ENCODE measurements around the gene UBB. TPM values are rescaled to one million over a fixed set of nuclear protein-coding genes. Genes with fewer than 3 reads are reported as not detected.

The UBB gene
- polyA plus RNA-seq, 6 donors from 2014 or later: 2,209 to 2,817 (median 2,696) TPM

GRCh38 chr17:16428098-16428882 is 47.4 kb downstream of the UBB start:
- no peak for DNase-seq
- H3K4me1 Mint-ChIP-seq: peaks cover 0 to 3% (median 0%) of the 10 kb centered on the region in 3 donors
- peak; percentile 48 to 51 for ATAC-seq (ENCODE audit: low read depth in 2 of 2)
- H3K27ac Mint-ChIP-seq: peak overlapping the region in 2 of 6 donors; percentile 21 to 37
- no peaks in the 10 kb centered on the region for H3K27me3 Mint-ChIP-seq
- peaks cover 5 to 12% of the 10 kb centered on the region in 2 donors for H3K36me3 Mint-ChIP-seq
- no peaks in the 10 kb centered on the region for H3K9me3 Mint-ChIP-seq
- H3K4me3 Mint-ChIP-seq: no peak overlapping the region

DNA sequence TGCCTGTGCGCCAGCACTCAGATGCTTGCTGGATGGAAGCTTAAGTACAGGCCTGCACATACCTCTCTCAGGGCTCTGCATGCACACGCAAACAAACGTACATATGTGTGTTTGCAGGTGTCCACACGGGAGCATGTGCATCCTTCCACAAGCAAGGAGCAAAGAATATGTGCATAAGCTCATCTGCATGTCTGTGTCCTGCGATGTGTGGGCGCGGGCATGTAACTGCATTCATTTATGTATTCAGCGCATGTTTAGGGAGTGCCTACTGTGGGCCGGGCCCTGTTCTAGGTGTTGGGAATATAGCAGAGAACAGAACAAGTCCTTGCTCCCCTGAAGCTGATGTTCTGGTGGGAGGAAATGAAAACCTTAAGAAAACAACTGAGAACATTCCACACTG is 48.2 kb downstream of the UBB start:
- no peak for ATAC-seq (ENCODE audit: low read depth in 2 of 2)
- H3K9me3 Mint-ChIP-seq: no peaks in the 10 kb centered on the region
- peaks cover 0 to 3% (median 0%) of the 10 kb centered on the region in 3 donors for H3K4me1 Mint-ChIP-seq
- H3K27ac Mint-ChIP-seq: peak overlapping the region in 2 of 6 donors; percentile 8 to 47
- H3K4me3 Mint-ChIP-seq: no peak overlapping the region
- H3K27me3 Mint-ChIP-seq: no peaks in the 10 kb centered on the region
- H3K36me3 Mint-ChIP-seq: peaks cover 5 to 12% of the 10 kb centered on the region in 2 donors
- no peak for DNase-seq

GRCh38 chr17:16430650-16431049 is 49.8 kb downstream of the UBB start:
- H3K4me1 Mint-ChIP-seq: peaks cover 3 to 7% (median 5%) of the 10 kb centered on the region in 3 donors
- ATAC-seq (ENCODE audit: low read depth in 2 of 2) (no peak), DNase-seq (no peak)
- H3K36me3 Mint-ChIP-seq: peaks cover 5 to 12% of the 10 kb centered on the region in 2 donors
- H3K27me3 Mint-ChIP-seq: no peaks in the 10 kb centered on the region
- no peak overlapping the region for H3K4me3 Mint-ChIP-seq
- no peaks in the 10 kb centered on the region for H3K9me3 Mint-ChIP-seq
- no peak overlapping the region for H3K27ac Mint-ChIP-seq

DNA sequence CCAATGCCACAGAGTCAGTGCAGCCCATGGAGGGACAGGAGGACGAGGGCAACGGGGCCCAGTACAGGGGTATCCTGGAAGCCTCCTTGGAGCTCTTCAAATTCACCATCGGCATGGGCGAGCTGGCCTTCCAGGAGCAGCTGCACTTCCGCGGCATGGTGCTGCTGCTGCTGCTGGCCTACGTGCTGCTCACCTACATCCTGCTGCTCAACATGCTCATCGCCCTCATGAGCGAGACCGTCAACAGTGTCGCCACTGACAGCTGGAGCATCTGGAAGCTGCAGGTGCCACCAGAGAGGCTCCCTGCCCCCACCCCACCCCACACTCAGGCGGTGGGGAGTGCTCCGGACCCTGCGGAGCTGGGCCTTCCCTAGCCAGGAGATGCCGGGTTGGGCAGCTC is 51.1 kb downstream of the UBB start:
- Mint-ChIP-seq H3K36me3 (peaks cover 5 to 12% of the 10 kb centered on the region in 2 donors), H3K4me1 (peaks cover 8 to 14% (median 12%) of the 10 kb centered on the region in 3 donors), H3K27me3 (no peaks in the 10 kb centered on the region), H3K27ac (no peak overlapping the region), H3K4me3 (no peak overlapping the region), H3K9me3 (no peaks in the 10 kb centered on the region)
- ATAC-seq (ENCODE audit: low read depth in 2 of 2) (no peak), DNase-seq (no peak)

Other genes starting within 250 kb of the UBB start
- gene NCOR1, start 165.6 kb upstream of the UBB start, polyA plus RNA-seq (ENCODE audit: low read depth in 6 of 6): 100 to 1,000 TPM in 1 of 6 donors, 10 to 100 TPM in 5; 65.6 to 181 (median 69.0) TPM
- gene PIGL, start 163.9 kb upstream of the UBB start, polyA plus RNA-seq (ENCODE audit: low read depth in 6 of 6): 10 to 100 TPM in 3 of 6 donors, 1 to 10 TPM in 3; 7.1 to 16.1 (median 9.5) TPM
- gene CENPV, start 27.6 kb upstream of the UBB start, polyA plus RNA-seq (ENCODE audit: low read depth in 6 of 6): 10 to 100 TPM; 13.3 to 34.2 (median 15.9) TPM
- gene TRPV2, start 34.5 kb downstream of the UBB start, polyA plus RNA-seq (ENCODE audit: low read depth in 6 of 6): 10 to 100 TPM; 36.2 to 59.9 (median 44.0) TPM
- 1 to 10 TPM in 3 of 6 donors, under 1 TPM in 3; 0.21 to 1.9 (median 1.1) TPM for gene LRRC75A, start 111.1 kb downstream of the UBB start, polyA plus RNA-seq (ENCODE audit: low read depth in 6 of 6)
- gene ZNF287, start 188.1 kb downstream of the UBB start, polyA plus RNA-seq (ENCODE audit: low read depth in 6 of 6): 10 to 100 TPM in 2 of 6 donors, 1 to 10 TPM in 4; 6.7 to 15.3 (median 9.2) TPM